WTC11 (cell line): Measurements from ENCODE around the gene TTLL9. TPM values are rescaled to one million over a fixed set of nuclear protein-coding genes. Genes with fewer than 3 reads are reported as not detected.

ENCODE experiments used
- ATAC-seq: fragments of 200-7000 bp; cut with Tn5 transposase; 2 replicates; pipeline ENCODE4 v1.10.0; 2021; ENCODE audit warnings: mild to moderate bottlenecking, moderate library complexity
- CTCF ChIA-PET: fragments of 300-600 bp; sonication (Branson Sonifier 250); formaldehyde crosslinking; loops from one replicate; lab custom pipeline; 2021; ENCODE audit warnings: antibody characterized with exemption; lab: Charles Lee
- POLR2A ChIA-PET: fragments of 350-600 bp; sonication (Branson Sonifier 250); formaldehyde crosslinking; loops from one replicate; lab custom pipeline; 2021; ENCODE audit warnings: antibody characterized with exemption; lab: Charles Lee
- DNase-seq: peaks from one replicate; pipeline ENCODE4 v3.0.0; 2021; ENCODE audit warnings: low spot score
- H3K27ac Mint-ChIP-seq: 2 replicates; pipeline ENCODE4 v1.8.0; 2021; ENCODE audit warnings: mixed read lengths
- H3K27me3 Mint-ChIP-seq: 2 replicates; pipeline ENCODE4 v1.8.0; 2021; ENCODE audit warnings: low read depth, mild to moderate bottlenecking, moderate library complexity, mixed read lengths
- H3K36me3 Mint-ChIP-seq: 2 replicates; pipeline ENCODE4 v1.8.0; 2021; ENCODE audit warnings: mixed read lengths
- H3K4me1 Mint-ChIP-seq: 2 replicates; pipeline ENCODE4 v1.8.0; 2022; ENCODE audit warnings: mixed read lengths
- H3K4me3 Mint-ChIP-seq: 2 replicates; pipeline ENCODE4 v1.8.0; 2021; ENCODE audit warnings: mild to moderate bottlenecking, moderate library complexity, mixed read lengths
- H3K9me3 Mint-ChIP-seq: 2 replicates; pipeline ENCODE4 v1.8.0; 2021; ENCODE audit warnings: mixed read lengths
- CREM ChIP-seq: sonication (generic); formaldehyde crosslinking; IDR thresholded peaks from 2 replicates; pipeline ENCODE4 v1.8.1; 2022; ENCODE audit warnings: mild to moderate bottlenecking, missing genetic modification reagents, moderate library complexity
- EMX1 ChIP-seq: fragments of 250-450 bp; sonication (Bioruptor Pico); IDR thresholded peaks from 2 replicates; pipeline ENCODE4 v1.8.0; 2021; ENCODE audit warnings: mild to moderate bottlenecking
- ETV6 ChIP-seq: sonication (generic); formaldehyde crosslinking; IDR thresholded peaks from 2 replicates; pipeline ENCODE4 v1.8.1; 2022; ENCODE audit warnings: mild to moderate bottlenecking, missing genetic modification reagents
- FOXK1 ChIP-seq: sonication (generic); formaldehyde crosslinking; IDR thresholded peaks from 2 replicates; pipeline ENCODE4 v1.8.0; 2022; ENCODE audit warnings: mild to moderate bottlenecking, moderate library complexity, missing genetic modification reagents
- GABPB1 ChIP-seq: sonication (generic); formaldehyde crosslinking; IDR thresholded peaks from 2 replicates; pipeline ENCODE4 v1.8.1; 2023; ENCODE audit warnings: mild to moderate bottlenecking, missing genetic modification reagents
- GRHL2 ChIP-seq: fragments of 250-450 bp; sonication (Bioruptor Pico); IDR thresholded peaks from 2 replicates; pipeline ENCODE4 v1.8.0; 2022; ENCODE audit warnings: mild to moderate bottlenecking, moderate library complexity; ENCODE audit not compliant: insufficient replicate concordance, severe bottlenecking
- GTF2I ChIP-seq: fragments of 250-450 bp; sonication (Bioruptor Pico); conservative IDR thresholded peaks from 2 replicates; pipeline ENCODE4 v1.4.0; 2021; ENCODE audit warnings: mild to moderate bottlenecking
- HMGA2 ChIP-seq: fragments of 250-450 bp; sonication (Bioruptor Pico); IDR thresholded peaks from 2 replicates; pipeline ENCODE4 v1.4.0; 2021; ENCODE audit warnings: mild to moderate bottlenecking, moderate library complexity
- NFE2L1 ChIP-seq: sonication (generic); formaldehyde crosslinking; IDR thresholded peaks from 2 replicates; pipeline ENCODE4 v1.8.1; 2023; ENCODE audit warnings: missing genetic modification reagents
- NR3C1 ChIP-seq: sonication (generic); formaldehyde crosslinking; conservative IDR thresholded peaks from 2 replicates; pipeline ENCODE4 v1.8.1; 2023; ENCODE audit warnings: low read depth, mild to moderate bottlenecking, missing genetic modification reagents
- OVOL2 ChIP-seq: fragments of 250-450 bp; sonication (Bioruptor Pico); IDR thresholded peaks from 2 replicates; pipeline ENCODE4 v1.9.0; 2021; ENCODE audit warnings: mild to moderate bottlenecking, borderline replicate concordance
- SMAD3 ChIP-seq: sonication (generic); formaldehyde crosslinking; IDR thresholded peaks from 2 replicates; pipeline ENCODE4 v1.8.0; 2022; ENCODE audit warnings: missing genetic modification reagents, mild to moderate bottlenecking, borderline replicate concordance
- SP1 ChIP-seq: sonication (generic); formaldehyde crosslinking; conservative IDR thresholded peaks from 2 replicates; pipeline ENCODE4 v1.8.1; 2022; ENCODE audit warnings: missing genetic modification reagents
- TCF7 ChIP-seq: sonication (generic); formaldehyde crosslinking; IDR thresholded peaks from 2 replicates; pipeline ENCODE4 v1.8.0; 2022; ENCODE audit warnings: mild to moderate bottlenecking, low read depth, missing genetic modification reagents, moderate library complexity
- TEAD4 ChIP-seq: sonication (generic); formaldehyde crosslinking; IDR thresholded peaks from 2 replicates; pipeline ENCODE4 v1.8.0; 2022; ENCODE audit warnings: mild to moderate bottlenecking, missing genetic modification reagents
- ZBTB21 ChIP-seq: sonication (generic); formaldehyde crosslinking; IDR thresholded peaks from 2 replicates; pipeline ENCODE4 v1.8.1; 2023; ENCODE audit warnings: mild to moderate bottlenecking, missing genetic modification reagents, borderline replicate concordance
- ZMAT4 ChIP-seq: fragments of 250-450 bp; sonication (Bioruptor Pico); IDR thresholded peaks from 2 replicates; pipeline ENCODE4 v1.9.0; 2021; ENCODE audit warnings: mild to moderate bottlenecking
- ZNF138 ChIP-seq: sonication (generic); formaldehyde crosslinking; conservative IDR thresholded peaks from 2 replicates; pipeline ENCODE4 v1.8.1; 2022; ENCODE audit warnings: mild to moderate bottlenecking, moderate library complexity, missing genetic modification reagents
- ZNF396 ChIP-seq: fragments of 250-450 bp; sonication (Bioruptor Pico); IDR thresholded peaks from 2 replicates; pipeline ENCODE4 v1.8.0; 2021; ENCODE audit warnings: mild to moderate bottlenecking, moderate library complexity, borderline replicate concordance
- ZNF423 ChIP-seq: fragments of 250-450 bp; sonication (Bioruptor Pico); IDR thresholded peaks from 2 replicates; pipeline ENCODE4 v2.1.2; 2022; ENCODE audit warnings: mild to moderate bottlenecking, moderate library complexity
- total RNA-seq: library from RNA; stranded (reverse); gene quantifications from 3 replicates; pipeline ENCODE4 v1.2.3, GENCODE V29; 2021
- TF ChIP-seq, protein P1 (sequence below): fragments of 250-450 bp; sonication (Bioruptor Pico); IDR thresholded peaks from 2 replicates; pipeline ENCODE4 v2.1.2; 2022; ENCODE audit warnings: mild to moderate bottlenecking, moderate library complexity
- TF ChIP-seq, protein P2 (sequence below): fragments of 250-450 bp; sonication (Bioruptor Pico); conservative IDR thresholded peaks from 2 replicates; pipeline ENCODE4 v1.9.0; 2021; ENCODE audit warnings: mild to moderate bottlenecking
- TF ChIP-seq, protein P3 (sequence below): fragments of 250-450 bp; sonication (Bioruptor Pico); IDR thresholded peaks from 2 replicates; pipeline ENCODE4 v1.9.0; 2021; ENCODE audit warnings: moderate library complexity, mild to moderate bottlenecking, inconsistent platforms, borderline replicate concordance
- TF ChIP-seq, protein P4 (sequence below): sonication (generic); formaldehyde crosslinking; IDR thresholded peaks from 2 replicates; pipeline ENCODE4 v1.8.1; 2022; ENCODE audit warnings: mild to moderate bottlenecking, missing genetic modification reagents, moderate library complexity, borderline replicate concordance
- TF ChIP-seq, protein P5 (sequence below): sonication (generic); formaldehyde crosslinking; IDR thresholded peaks from 2 replicates; pipeline ENCODE4 v1.8.1; 2022; ENCODE audit warnings: low read depth, missing genetic modification reagents, borderline replicate concordance

Gene TTLL9
- total RNA-seq, 1 experiment from 2014 or later, result not detected

DNA sequence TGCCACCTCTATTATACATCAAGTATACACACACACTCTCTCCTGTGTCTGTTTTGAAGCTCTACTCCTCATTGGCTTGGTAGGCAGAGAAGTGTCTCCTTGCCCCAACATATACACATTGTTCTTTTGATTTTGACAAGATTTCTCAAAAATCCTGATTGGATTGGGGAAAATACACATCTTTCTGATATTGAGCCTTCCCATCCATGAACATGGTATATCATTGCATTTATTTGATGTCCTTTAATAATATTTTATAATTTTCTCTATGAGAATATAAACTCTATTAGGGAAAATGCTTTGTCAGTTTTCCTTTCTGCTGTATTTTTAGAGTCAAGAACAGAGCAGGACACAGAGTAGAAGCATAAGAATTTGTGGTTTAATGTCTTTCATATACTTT is 7.2 kb downstream of the TTLL9 start:
- Mint-ChIP-seq H3K9me3 (no peaks in the 10 kb centered on the region), H3K27ac (no peak overlapping the region), H3K4me3 (no peak overlapping the region), H3K27me3 (peaks cover 28% of the 10 kb centered on the region), H3K36me3 (no peaks in the 10 kb centered on the region), H3K4me1 (no peaks in the 10 kb centered on the region)
- ChIA-PET CTCF (no interaction called here), POLR2A (no interaction called here)
- DNase-seq (no peak), ATAC-seq (no peak)
- no peak for TF ChIP-seq GTF2I (CRISPR knock-in tag)
- no peak for TF ChIP-seq ZMAT4 (CRISPR knock-in tag)
- TF ChIP-seq OVOL2 (CRISPR knock-in tag), result no peak
- no peak for TF ChIP-seq HMGA2
- TF ChIP-seq, protein P1, sequence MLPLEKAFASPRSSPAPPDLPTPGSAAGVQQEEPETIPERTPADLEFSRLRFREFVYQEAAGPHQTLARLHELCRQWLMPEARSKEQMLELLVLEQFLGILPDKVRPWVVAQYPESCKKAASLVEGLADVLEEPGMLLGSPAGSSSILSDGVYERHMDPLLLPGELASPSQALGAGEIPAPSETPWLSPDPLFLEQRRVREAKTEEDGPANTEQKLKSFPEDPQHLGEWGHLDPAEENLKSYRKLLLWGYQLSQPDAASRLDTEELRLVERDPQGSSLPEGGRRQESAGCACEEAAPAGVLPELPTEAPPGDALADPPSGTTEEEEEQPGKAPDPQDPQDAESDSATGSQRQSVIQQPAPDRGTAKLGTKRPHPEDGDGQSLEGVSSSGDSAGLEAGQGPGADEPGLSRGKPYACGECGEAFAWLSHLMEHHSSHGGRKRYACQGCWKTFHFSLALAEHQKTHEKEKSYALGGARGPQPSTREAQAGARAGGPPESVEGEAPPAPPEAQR (CRISPR knock-in tag), result no peak
- TF ChIP-seq, protein P2, sequence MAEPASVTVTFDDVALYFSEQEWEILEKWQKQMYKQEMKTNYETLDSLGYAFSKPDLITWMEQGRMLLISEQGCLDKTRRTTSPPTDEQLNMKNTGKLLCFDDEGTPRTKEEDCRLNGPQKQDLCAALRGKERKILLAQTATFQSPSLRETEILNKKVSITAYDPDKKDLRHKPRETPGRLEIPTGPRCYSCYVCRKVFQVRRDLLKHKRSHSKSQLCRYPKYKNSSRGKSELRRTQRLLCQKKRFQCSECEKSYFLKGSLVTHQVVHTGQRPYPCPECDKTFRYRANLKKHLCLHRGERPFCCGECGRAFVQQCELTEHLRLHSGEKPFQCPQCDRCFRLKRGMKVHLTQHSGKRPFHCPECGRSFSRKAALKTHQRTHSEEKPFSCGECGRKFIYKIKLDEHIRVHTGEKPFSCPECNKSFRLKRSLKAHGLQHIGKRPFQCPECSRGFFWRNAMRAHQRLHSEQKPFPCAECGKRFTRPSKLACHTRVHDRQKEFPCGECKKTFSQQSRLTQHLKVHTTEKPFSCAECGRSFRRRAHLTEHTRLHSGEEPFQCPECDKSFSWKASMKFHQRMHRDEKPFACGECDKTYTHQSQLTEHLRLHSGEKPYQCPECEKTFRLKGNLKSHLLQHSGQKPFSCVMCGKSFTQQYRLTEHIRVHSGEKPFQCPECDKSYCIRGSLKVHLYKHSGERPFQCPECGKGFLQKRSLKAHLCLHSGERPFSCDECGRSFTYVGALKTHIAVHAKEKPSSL (CRISPR knock-in tag), result no peak
- no peak for TF ChIP-seq SP1 (CRISPR knock-in tag)
- no peak for TF ChIP-seq ZNF138 (CRISPR knock-in tag)
- no peak for TF ChIP-seq TCF7 (CRISPR knock-in tag)
- no peak for TF ChIP-seq FOXK1 (CRISPR knock-in tag)
- TF ChIP-seq, protein P3, sequence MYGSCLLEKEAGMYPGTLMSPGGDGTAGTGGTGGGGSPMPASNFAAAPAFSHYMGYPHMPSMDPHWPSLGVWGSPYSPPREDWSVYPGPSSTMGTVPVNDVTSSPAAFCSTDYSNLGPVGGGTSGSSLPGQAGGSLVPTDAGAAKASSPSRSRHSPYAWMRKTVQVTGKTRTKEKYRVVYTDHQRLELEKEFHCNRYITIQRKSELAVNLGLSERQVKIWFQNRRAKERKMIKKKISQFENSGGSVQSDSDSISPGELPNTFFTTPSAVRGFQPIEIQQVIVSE (CRISPR knock-in tag), result no peak
- TF ChIP-seq, protein P4, sequence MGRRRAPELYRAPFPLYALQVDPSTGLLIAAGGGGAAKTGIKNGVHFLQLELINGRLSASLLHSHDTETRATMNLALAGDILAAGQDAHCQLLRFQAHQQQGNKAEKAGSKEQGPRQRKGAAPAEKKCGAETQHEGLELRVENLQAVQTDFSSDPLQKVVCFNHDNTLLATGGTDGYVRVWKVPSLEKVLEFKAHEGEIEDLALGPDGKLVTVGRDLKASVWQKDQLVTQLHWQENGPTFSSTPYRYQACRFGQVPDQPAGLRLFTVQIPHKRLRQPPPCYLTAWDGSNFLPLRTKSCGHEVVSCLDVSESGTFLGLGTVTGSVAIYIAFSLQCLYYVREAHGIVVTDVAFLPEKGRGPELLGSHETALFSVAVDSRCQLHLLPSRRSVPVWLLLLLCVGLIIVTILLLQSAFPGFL (CRISPR knock-in tag), result no peak
- TF ChIP-seq ZBTB21 (CRISPR knock-in tag), result no peak

GRCh38 chr20:31879143-31879987 is 8.9 kb downstream of the TTLL9 start:
- DNase-seq (peak; percentile 96), ATAC-seq (peak; percentile 99)
- peak overlapping the region; percentile 92 for H3K4me3 Mint-ChIP-seq
- H3K9me3 Mint-ChIP-seq, result no peaks in the 10 kb centered on the region
- POLR2A ChIA-PET, result interaction anchor here (0.7 kb wide), 1 partner anchor 10 kb away, joined by 4 read pairs; no protein-coding TSS in a partner anchor
- H3K27ac Mint-ChIP-seq, result peak overlapping the region; percentile 76; the same call in 1 of the 2 replicates
- H3K4me1 Mint-ChIP-seq, result no peaks in the 10 kb centered on the region
- CTCF ChIA-PET, result interaction anchor here (0.6 to 2.4 kb wide), 12 partner anchors 8 to 212 kb away, joined by 3 to 16 read pairs (median 4); partner anchors contain the start of gene PDRG1
- peaks cover 25% of the 10 kb centered on the region for H3K27me3 Mint-ChIP-seq
- no peaks in the 10 kb centered on the region for H3K36me3 Mint-ChIP-seq
- TF ChIP-seq GABPB1 (CRISPR knock-in tag) (peak; percentile 61; the same call in 1 of the 2 replicates), NFE2L1 (no peak), CREM (CRISPR knock-in tag) (no peak), TEAD4 (CRISPR knock-in tag) (no peak), EMX1 (no peak), SMAD3 (CRISPR knock-in tag) (no peak), FOXK1 (CRISPR knock-in tag) (no peak; the same call in 1 of the 2 replicates), GRHL2 (CRISPR knock-in tag) (no peak), ZNF423 (no peak), NR3C1 (CRISPR knock-in tag) (no peak), ETV6 (0 out of 2 replicates have a peak, but pooled peaks have one; percentile 17), ZNF396 (CRISPR knock-in tag) (no peak)
- TF ChIP-seq, protein P5, sequence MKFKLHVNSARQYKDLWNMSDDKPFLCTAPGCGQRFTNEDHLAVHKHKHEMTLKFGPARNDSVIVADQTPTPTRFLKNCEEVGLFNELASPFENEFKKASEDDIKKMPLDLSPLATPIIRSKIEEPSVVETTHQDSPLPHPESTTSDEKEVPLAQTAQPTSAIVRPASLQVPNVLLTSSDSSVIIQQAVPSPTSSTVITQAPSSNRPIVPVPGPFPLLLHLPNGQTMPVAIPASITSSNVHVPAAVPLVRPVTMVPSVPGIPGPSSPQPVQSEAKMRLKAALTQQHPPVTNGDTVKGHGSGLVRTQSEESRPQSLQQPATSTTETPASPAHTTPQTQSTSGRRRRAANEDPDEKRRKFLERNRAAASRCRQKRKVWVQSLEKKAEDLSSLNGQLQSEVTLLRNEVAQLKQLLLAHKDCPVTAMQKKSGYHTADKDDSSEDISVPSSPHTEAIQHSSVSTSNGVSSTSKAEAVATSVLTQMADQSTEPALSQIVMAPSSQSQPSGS (CRISPR knock-in tag), result no peak
